Measurements from ENCODE around the gene BBC3. TPM values are rescaled to one million over a fixed set of nuclear protein-coding genes. Genes with fewer than 3 reads are reported as not detected.
"Not testable (repeated sequence)": the region's sequence is repeated elsewhere in the genome, so short reads cannot be mapped to it uniquely, and the experiment has no call there.

BBC3 gene, protein sequence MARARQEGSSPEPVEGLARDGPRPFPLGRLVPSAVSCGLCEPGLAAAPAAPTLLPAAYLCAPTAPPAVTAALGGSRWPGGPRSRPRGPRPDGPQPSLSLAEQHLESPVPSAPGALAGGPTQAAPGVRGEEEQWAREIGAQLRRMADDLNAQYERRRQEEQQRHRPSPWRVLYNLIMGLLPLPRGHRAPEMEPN
- total RNA-seq: 1.6 TPM

DNA sequence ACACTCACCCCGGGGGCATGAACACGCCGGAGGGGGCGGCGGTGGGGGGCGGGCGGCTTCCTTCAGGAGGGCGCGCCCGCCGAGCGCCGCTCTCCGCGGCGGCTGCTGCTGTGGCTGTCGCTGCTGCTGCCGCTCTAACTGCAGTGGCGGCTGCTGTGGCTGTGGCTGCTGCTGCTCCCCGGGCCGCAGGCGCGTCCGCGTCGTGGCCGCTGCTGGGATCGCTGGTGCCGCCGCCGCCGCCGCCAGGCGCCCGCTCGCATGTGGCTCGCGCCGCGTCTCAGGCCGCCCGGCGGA, at the start of gene BBC3:
BBC3 (minus strand) TSS at position 279 of the 294 bp plus-strand sequence. CDS start 2,768 bp downstream, outside the sequence.
- no peak for ATAC-seq

DNA sequence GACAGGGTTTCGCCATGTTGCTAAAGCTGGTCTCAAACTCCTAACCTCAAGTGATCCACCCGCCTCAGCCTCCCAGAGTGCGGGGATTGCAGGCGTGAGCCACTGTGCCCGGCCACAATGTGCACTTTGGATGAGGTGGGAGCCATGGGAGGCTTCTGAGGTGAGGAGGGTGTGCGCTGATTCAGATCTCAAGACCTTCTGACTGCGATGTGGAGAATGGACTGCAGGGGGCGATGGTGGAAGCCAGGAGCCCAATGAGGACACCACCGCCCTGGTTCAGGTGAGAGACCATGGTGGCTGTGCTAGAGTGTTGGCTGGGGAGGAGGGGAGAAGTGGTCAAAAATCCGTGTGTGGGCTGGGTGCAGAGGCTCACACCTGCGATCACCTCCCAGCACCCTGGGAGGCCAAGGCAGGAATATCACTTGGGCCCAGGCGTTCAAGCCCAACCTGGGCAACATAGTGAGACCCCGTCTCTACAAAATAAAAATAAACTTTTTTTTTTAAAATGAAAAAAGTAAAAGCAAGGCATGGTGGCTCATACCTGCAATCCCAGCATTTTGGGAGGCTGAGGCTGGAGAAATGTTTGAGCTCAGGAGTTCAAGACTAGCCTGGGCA, 49.3 kb upstream of the BBC3 start:
- ATAC-seq: peak; percentile 3

DNA sequence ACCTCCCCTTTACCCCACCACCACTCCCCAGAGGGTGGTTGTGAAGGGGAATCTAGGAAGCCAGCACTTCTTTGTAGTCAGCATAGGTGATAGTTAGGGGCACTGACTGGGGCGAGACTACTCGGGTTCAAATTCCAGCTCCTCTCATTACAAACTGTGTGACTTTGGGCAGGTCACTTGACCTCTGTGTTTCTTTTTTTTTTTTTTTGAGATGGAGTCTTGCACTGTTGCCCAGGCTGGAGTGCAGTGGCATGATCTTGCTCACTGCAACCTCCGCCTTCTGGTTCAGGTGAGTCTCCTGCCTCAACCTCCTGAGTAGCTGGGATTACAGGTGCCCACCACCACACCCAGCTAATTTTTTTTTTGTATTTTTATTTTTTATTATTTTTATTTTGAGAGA, 45.5 kb upstream of the BBC3 start:
- ATAC-seq: not testable (repeated sequence)

DNA sequence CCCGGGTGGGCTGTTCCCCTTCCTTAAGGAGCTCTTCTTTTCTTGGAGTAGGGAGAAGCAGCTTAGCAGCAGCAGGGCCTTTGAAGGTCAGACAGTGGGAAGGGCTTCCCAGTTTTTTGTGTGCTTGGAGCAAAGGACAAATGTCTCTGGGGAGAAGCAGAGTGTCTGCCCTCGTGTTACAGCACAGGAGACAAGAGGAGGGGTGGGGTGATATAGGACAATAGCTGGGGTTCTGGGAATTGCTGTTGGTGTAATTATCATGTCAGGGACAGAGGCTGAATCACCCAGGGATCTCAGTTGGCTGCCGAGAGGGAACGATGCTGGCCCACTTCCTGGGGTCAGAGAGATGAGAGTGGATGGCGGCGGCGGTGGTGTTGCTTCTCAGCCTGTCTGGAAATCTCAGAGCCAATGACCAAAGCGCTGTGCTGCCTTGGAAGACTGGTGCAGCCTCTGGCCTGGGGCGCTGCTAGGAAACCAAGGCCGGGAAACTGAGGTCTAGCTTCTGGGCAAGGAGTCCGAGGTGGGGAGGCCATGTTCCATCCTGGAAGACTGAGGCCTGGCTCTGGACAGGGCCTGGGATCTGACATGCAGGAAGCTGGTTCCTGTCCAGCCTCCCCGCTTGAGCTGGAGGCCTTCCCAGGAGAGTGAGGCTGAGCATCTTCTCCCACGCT, 44.9 kb upstream of the BBC3 start:
- ATAC-seq: no peak

DNA sequence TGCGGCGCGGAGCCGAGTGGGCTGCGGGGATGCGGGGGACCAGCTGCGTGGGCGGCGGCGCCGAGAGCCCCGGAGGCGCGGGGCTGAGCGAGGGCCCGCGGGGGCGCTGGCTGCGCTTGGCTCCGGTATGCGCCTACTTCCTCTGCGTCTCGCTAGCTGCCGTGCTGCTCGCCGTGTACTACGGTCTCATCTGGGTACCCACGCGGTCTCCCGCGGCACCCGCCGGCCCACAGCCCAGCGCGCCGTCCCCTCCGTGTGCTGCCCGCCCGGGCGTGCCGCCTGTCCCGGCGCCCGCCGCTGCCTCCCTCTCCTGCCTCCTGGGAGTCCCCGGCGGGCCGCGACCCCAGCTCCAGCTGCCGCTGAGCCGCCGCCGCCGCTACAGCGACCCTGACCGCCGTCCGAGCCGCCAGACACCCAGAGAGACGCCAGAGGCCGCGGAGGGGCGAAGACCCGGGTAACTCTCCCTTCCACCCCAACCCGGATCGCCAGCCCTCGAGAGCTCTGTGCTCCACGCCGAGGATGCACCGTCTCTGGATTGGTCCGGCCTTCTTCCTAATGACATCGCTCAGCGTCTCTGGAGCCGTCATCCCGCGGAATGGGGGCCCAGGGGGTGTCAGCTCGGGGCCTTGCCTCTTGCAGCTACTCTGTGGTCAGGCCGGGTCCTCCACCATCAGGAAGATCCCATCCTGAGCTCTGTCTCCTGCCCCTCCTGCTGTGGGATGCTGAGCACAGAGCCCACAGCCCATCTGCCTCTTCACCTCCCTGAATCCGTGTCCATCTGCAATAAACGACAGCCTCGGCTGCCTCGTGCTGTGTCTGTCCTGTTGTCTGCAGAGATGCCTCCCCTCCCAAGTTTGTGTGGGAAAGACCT, 44.1 kb upstream of the BBC3 start:
- ATAC-seq: peak; percentile 6

DNA sequence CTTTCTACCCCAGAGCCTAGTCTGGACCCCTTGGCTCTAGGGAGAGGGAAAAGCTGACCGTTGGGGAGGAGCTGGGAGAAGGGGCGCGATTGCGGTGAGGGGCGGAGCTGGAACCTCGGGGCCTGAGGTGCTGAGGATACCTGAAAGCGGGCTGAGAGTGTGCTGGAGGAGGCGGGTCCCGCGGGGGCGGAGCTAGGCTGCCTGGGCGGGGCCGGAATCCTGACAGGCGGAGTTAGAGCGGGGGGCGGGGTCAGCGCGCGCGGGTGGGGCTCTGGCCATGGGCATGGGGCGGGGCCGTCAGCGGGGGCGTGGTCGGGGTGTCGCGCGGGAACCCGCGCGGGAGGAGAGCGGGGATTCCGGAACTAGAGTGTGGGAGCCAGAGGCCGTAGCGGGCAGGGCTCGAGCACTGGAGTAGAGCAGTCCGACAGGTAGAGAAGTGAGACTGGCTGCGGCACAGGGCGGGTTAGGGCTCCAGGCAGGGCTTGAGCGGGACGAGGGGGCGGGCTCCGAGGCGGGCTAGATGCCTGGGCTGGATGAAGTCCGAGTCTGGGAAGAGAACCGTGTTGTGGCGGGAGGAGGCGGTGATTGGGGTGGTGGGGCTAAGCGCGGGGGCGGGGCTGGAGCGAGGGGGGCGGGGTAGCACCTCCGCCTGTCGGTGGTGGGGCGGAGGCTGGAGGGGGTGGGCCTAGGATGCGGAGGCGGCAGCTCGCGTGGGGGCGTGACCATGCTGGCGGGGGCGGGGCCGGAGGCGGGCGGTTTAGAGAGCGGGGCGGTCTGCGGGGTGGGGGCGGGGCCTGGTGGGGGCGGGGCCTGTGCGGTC, 43.3 kb upstream of the BBC3 start, which contains the start of gene INAFM1:
INAFM1 (plus strand) TSS at position 815 of the 820 bp plus-strand sequence. CDS start 35 bp downstream, outside the sequence.
- peak; percentile 88 for ATAC-seq

DNA sequence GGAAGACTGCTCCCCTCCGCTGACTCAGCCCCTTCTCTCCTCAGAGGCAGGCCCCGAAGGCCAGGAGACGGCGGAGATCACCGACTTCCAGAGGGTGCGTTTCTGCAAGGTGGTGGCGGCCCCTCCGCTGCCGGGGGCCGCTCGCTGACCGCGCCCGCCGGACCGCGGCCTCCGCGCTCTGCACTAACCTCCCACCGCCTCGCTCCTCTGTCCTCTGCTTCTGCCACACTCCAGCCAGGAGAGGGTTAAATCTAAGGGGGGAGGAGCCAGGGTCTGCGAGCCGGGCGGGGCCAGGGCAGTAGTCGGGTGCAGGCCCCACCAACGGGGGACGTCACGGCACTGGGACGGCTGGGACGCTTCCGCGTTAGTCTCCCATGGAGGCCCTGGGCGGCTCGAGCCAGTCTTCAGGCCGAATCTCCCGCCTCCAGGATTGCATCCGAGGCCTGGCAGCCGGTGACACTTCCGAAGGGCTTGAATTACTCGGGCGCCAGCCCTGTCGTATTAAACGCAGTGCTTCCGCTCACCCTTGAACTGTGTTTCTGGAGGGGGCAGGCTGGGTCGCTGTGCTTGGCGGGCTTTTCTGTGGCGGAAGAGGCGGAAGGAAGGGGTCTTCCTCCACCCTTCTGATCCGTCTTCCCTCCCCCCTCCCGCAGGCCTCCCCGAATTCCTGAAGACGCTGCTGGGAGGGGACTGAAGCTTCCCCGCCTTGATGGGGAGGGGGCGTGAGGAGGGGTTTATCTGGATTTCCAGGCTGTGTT, 42.5 kb upstream of the BBC3 start:
- ATAC-seq: peak; percentile 80

DNA sequence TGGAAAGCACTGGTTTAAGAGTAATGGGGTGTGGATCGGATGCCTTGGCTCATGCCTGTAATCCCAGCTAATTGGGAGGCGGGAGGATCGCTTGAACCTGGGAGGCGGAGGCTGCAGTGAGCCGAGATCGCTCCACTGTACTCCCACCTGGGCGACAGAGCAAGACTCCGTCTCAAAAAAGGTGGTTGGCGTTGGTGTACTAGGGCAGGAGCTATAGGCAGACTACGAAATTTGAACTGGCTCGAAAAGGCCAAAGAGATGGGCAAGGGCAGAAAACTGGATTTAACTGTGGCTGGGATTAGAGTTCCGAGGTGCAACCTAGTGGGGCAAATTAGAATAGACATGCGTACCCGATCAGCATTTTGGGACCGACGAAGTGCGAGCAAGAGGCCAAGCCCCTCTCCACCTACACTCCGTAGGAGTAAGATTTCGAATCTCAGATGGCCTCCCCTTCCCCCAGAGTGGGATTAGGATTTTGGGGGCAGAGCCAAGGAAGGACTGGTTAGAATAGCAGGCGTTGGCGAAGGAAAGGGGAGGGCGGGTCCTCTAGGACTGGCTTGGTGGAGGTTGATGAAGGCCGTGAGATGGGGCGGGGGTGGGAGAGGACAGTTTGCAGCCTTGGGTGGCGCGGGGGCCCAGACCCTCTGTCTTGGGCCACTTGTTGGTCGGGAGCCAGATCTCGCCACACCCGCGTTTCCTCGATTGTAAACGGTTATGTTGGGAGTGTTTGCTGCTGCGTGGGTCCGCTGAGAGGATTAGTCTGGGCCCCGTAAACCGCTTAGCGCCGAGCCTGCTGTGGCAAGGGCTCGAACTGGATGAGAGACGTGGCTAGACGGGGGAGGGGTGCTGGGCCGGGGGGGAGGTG, 41.7 kb upstream of the BBC3 start:
- ATAC-seq: no peak

DNA sequence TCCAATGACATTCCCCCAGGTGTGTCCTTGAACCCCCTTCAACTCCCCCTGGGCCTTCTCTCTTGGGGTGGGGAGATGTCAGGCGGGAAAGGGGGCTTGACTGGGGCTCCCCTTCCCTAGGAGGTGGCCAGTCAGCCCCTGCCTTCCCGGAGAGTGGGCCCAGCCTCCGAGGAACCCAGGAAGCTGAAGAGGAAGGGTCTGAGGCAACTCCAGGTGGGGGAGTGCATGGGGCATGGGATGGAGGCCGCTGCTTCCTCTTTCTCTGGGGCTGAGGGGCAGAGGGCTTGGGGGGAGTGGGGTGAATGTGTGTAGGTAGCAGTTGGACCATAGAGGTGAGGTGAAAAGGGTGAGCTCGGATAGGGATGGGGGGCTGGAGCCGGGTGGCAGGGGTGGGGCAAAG, 41.0 kb upstream of the BBC3 start:
- no peak for ATAC-seq

DNA sequence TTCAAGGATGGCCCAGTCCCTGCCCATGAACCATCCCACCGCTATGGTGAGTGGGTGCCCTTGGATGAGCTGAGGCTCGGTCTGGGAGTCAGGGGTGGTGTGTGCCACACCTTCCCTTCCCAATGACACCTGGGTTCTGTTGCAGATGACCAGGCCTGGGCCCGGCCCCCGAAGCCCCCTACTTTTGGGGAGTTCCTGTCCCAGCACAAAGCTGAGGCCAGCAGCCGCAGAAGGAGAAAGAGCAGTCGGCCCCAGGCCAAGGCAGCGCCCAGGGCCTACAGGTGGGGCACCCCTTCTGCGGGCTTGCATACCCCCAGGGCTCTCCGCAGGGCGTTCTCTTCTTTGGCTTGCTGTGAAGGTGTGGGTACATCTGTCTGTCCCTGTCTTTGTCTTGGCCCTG, 39.4 kb upstream of the BBC3 start:
- no peak for ATAC-seq

DNA sequence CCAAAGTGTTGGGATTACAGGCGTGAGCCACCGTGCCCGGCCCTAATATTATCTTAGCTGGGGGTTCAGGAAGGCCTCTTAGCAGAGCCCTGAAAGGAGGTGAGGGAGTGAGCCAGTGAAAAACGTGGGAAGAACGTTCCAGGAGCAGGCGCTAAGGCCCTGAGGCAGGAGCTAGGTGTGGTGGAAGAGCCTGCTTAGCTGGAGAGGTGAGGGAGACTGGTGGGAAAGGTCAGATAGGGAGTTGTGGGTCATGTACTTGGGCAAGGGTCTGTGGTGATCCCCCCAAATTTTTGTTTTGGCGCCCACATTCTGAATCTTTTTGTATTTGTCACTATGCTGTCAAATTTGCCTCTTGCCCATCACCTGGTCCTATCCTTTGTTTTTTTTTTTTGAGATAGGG, 38.6 kb upstream of the BBC3 start:
- no peak for ATAC-seq

DNA sequence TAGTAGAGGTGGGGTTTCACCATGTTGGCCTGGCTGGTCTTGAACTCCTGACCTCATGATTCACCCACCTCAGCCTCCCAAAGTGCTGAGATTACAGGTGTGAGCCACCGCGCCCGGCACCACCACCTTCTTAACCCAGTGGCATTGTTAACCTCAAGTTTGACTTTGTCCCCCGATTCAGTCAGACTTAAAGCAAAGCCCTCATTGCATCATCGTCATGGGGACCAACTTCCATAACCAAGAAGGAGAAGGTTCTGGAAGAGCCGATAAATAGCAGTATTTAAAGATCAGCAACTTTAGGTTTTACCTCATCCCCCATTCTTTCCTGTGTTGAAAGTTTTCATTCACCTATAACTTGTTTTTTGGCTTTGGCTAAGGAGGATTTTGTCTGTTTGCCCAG, 37.0 kb upstream of the BBC3 start:
- no peak for ATAC-seq

DNA sequence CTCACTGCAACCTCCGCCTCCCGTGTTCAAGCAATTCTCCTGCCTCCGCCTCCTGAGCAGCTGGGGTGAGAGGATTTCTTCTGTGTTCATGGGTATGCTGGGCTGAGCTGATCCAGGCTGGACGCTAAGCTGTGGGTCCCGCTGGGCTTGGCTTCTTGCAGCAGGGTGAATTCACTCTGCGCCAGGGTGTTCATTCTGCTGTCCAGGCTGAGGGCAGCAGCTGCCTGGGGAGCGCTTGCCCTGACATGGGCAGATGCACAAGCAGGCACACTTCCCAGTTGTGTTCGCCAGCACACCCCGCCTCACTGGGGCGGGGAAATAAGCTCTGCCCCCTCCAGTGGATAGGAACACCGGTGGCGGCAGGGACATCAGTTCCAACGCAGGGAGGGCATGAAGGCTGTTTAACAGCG, 36.4 kb upstream of the BBC3 start:
- no peak for ATAC-seq

DNA sequence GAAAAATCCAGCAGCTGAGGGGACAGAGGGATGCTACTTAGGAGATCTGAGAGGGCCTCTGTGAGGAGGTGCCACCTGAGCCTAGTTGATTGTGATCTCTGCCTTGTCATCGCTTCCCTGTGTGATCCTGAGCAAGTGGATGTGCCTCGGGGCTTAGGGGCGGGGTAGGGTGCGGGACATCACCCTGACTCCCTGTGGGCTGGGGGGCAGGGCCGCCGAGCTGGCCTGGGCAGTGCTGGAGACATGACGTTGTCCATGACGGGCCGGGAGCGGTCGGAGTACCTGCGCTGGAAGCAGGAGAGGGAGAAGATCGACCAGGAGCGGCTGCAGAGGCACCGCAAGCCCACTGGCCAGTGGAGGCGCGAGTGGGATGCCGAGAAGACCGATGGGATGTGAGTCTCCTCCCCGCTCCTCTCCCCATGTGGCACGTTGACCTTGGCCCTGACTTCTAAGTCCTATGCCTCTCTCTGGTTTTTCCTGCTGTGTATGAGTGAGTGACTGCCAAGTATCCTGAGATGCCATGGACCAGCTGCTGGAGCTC, 35.5 kb upstream of the BBC3 start:
- ATAC-seq: no peak

DNA sequence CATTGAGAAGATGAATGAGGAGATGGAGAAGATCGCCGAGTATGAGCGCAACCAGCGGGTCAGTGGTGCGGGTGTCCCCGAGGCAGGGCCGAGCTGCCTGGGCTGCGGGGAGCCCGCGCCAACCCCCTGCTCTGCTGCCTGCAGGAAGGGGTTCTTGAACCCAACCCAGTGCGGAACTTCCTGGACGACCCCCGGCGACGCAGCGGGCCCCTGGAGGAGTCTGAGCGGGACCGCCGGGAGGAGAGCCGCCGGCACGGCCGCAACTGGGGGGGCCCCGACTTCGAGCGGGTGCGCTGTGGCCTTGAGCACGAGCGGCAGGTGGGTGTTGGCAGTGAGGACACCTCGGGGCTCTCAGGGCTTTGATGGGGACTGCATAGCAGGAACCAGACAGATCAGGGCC, 33.6 kb upstream of the BBC3 start:
- ATAC-seq: no peak

DNA sequence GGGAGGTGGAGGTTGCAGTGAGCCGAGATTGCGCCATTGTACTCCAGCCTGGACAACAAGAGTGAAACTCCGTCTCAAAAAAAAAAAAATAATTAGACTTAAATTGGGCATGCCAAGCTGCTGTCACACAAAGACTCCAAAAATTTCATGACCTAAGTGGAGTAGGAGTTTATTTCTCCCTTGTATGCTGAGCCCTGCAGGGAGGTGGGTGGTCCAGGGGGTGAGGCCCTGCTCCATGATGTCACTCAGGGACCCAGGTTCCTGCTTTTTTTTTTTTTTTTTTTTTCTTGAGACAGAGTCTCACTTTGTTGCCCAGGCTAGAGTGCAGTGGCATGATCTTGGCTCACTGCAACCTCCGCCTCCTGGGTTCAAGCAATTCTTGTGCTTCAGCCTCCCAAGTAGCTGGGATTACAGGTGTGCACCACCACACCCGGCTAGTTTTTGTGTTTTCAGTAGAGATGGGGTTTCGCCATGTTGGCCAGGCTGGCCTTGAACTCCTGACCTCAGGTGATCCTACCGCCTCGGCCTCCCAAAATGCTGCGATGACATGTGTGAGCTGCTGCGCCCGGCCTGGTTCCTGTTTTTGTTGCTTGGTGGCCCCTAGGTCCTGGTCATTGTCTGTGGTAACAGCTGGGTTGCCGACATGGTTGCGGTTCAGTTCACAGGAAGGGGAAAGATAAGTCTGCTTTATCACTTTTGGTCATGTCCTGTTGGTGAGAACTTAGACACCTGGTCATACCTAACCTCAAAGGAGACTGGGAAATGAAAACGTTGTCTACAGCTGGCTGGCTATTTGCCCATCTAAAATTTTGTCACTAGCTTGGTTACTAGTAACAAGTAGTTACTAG, 31.2 kb upstream of the BBC3 start:
- ATAC-seq: not testable (repeated sequence)

DNA sequence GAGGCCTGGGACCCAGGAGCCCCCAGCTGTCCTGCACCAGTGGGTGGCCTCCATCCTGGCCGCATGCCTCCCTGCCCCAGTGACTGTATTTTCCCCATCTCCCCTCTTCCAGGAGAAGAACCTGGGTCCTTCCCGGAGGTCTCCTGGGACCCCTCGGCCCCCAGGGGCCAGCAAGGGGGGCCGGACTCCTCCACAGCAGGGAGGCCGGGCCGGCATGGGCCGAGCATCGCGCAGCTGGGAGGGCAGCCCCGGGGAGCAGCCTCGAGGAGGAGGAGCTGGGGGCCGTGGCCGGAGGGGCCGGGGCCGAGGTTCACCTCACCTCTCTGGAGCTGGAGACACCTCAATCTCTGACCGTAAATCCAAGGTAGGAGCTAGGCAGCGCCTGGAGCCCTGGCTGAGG, 29.5 kb upstream of the BBC3 start:
- ATAC-seq: no peak

DNA sequence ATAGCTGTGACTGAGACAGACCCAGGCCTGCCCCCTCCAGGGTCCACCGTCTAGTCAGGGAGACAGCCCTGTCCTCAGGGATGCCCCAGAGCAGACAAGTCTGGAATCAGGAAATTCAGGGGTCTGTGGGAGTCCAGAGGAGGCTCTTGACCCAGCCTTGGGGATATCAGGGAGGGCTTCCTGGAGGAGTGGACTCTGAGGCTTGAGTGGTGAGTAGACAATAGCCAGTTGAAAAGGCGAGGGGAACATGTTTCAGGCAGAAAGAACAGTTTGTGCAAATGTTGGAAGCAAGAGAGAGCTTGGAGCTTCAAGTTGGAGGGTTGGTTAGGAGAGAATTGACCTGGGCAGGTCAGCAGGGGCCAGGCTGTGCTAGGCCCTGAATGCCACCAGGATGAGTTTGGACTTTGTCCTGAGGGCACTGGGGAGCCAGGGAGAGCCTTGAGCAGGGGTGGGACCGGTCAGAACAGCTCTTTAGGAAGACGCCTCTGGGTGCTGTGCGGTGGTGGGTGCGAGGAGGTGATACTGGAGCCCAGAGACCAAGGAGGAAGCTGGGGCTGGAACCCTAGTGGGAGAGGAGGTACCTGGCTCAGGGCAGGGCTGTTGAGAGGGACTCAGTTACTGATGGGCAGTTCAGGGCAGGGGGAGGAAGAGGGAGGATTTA, 28.0 kb upstream of the BBC3 start:
- no peak for ATAC-seq

DNA sequence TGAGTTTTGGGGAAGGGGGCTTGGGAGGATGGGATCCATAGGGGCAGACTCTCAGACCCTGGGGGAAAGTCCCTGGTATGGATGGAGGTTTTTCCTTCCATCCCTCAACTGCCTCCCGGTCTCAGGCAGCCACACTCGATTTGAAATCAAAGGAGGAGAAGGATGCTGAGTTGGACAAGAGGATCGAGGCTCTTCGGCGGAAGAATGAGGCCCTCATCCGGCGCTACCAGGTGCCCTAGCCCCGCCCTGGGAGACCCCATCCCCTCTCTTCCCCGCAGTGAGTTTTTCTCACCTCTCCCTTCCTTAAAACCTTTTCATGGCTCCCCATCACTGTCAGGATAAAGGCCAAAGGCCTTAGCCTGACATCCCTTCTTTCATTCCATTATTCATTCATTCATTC, 27.4 kb upstream of the BBC3 start:
- no peak for ATAC-seq

All from esophagus mucosa (tissue), 1 donor.